GM21515 (cell line): ENCODE measurements around the gene ARHGEF4.
"Not testable (repeated sequence)": the region's sequence is repeated elsewhere in the genome, so short reads cannot be mapped to it uniquely, and the experiment has no call there.

ENCODE experiments used
- ATAC-seq: cut with Tn5 transposase; IDR thresholded peaks from one replicate; pipeline ENCODE4 v1.9.1; 2021; ENCODE audit not compliant: unreplicated experiment

ARHGEF4 gene

DNA sequence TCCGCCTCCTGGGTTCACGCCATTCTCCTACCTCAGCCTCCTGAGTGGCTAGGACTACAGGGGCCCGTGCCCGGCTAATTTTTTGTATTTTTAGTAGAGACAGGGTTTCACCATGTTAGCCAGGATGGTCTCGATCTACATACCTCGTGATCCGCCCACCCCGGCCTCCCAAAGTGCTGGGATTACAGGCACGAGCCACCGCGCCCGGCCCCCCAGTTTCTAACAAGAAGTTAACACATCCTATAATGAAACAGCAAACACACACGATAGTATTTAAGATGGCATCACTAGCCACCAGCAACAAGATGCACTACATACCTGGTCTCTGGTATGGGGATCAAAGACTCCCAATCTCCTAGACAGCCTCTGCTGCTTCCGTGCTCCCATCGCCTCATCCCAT lies 238.9 kb downstream of the ARHGEF4 start:
- not testable (repeated sequence) for ATAC-seq

DNA sequence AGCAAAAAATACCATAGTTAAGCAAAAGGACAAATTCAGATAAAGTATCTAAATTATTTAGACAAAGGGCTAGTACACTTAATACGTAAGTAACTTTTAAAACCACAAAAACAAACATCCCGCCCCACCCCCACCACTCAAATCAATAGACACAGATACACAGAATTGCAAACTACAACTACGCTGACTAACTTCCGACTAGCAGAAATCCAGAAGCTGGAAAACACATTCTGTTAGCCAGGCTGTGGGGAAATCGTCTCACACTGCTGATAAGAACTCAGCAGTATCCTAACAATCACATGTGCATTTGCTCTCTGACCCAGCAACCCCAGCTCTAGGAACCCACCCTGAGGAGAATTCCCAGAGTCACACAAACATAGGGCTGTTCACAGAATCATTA lies 240.0 kb downstream of the ARHGEF4 start:
- ATAC-seq, result no peak

DNA sequence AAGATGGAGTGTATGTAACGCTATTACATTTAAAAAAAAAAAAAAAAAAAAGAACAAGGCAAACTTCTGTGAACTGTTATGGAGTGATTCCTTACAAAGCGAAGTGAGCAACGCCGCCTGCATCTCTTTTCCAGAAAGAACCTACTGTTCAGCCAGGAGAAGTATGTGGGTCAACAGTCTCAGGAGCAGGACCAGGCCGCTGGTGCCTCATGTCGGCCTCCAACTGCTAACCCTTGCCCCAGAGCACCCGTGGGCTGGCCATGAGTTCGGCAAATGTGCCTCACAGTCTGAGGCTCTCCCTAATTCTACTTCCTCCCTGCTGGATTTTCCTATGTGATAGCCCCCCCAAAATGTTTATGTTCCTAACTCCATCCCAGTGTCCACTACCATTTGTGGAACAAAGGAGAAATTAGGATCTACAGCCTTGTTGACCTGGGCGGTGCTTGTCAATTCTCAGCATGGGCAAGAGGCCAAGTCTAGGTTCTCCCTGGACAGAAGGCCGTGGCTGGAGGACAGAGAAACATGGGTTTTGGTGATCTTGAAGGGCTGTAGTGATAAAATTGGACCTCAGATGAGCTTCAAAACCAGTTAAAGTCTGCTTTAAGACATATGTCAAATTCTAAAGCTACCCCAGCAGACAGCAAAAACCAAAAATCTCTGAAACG lies 240.6 kb downstream of the ARHGEF4 start:
- ATAC-seq, result no peak

DNA sequence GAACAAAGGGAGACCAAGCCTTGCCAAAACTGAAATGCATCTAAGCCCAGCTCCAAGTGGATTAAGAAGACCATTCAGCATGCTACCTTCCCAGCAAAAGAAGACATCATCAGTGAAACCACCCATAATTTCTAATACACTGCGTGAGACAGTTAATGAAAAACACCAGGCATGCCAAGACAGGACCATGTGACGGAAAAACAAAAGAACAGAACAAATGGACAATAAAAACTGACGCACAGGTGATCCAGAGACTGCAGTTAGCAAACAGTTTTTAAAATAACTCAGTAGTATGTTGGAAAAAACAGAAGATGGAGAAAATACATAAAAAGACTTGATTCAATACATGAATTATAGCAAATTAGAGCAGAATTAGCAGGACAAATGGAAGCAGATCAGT lies 241.3 kb downstream of the ARHGEF4 start:
- ATAC-seq, result no peak

DNA sequence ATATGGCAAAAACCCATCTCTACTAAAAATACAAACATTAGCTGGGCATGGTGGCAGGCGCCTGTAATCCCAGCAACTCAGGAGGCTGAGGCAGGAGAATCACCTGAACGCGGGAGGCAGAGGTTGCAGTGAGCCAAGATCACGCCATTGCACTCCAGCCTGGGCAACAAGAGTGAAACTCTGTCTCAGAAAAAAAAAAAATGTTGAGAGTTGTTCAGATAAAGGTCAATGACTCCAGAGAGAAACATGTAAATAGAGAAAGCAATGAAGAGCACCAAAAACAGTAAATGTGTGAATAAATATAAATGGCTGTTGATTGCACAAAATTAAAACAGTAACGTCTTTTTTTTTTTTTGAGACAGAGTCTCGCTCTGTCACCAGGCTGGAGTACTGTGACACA lies 243.2 kb downstream of the ARHGEF4 start:
- ATAC-seq, result not testable (repeated sequence)

DNA sequence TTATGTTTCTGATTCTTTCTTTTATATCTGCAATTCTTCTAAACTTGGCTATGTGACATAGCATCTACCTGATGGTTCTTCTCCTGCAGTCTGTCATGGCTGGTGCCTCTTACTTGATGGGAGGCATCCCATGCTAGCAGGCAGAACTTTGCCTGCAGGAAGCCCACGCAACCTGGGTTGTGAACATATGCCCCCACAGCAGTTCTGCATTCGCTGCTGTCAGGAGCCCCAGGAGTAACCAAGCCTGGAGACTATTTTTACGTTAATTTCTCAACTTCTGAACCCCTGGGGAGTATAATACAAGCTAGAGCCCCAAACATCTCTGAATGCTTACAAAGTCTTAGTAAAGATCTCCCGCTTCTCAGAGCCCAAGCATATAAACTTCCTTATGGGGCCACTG lies 244.5 kb downstream of the ARHGEF4 start:
- no peak for ATAC-seq

DNA sequence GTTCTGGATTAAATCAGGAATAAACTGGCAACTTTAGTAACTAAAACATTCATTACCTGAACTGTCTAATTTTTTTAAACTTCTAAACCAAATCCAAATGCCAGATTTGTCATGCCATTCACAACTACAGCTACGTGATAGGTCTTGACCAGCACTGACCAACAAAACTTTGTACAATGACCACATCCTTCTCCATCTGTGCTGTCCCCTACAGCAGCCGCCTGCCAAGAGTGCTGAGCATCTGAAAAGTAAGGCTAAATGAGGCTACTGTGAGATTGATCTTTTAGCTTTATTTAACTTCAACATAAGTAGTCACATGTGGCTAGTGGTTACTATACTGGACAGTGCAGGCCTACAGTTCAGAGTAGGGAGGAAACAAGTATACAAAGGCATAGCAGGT lies 248.9 kb downstream of the ARHGEF4 start:
- no peak for ATAC-seq

DNA sequence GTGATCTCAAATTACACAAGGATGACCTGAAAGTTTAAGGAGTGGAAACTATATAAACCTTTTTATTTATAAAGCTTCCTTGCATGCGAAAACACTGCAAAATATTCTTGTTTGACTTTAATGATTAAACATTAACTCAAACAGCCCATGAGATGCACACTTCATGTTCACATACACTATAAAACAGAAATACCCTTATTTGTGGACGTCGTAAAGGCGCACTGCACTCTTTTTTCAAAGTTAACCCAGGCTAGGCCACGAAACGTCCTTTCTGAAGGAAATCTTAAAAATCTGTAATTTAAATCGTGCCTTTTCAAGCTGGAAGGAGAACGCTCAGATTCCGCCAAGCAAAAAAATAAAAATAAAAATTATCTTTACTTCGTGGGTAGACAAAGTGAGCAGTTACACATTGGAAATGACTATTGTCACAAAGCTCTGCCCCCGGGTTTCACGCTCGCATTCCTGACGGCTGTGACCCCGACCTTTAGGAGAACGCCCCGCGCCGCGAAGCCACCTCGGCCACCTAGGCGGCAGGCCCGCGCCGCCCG lies 255.8 kb downstream of the ARHGEF4 start:
- ATAC-seq, result no peak

DNA sequence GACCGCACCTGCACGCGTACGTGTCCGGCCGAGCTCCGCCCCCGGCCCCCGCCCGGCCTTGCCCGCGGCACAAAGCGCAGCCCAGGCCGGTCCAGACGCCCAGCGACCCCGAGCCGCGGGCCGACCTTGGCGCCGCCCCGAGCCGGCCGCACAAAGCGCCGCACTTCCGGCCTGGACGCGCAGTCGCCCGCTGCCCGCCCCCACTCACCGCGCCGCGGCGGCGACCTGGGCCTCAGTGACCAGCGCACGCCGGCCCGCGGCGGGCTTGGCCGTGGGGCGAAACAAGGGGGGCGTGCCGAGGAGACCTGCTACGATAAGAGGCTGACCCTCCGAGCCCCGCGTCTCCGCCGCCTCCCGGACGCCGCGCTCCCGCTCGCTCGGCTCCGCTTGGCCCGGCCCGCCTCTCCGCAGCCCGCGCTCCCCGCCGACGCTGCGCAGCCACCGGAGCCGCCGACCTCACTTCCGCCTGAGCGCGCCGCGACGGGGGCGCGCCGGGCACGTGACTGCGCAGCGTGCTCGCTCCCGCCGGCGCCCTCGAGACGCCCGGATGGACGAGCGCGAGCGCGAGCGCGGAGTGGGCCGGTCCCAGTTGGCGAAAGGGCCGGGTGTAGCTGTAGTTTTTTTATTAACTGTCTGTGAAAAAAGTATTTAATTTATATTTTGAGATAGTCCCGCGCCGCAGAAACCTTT lies 256.4 kb downstream of the ARHGEF4 start, which contains the start of gene FAM168B:
Gene FAM168B (minus strand): TSS at position 455 of the 690 bp plus-strand sequence. CDS start 10,814 bp downstream, outside the sequence.
- ATAC-seq, result peak; percentile 85

DNA sequence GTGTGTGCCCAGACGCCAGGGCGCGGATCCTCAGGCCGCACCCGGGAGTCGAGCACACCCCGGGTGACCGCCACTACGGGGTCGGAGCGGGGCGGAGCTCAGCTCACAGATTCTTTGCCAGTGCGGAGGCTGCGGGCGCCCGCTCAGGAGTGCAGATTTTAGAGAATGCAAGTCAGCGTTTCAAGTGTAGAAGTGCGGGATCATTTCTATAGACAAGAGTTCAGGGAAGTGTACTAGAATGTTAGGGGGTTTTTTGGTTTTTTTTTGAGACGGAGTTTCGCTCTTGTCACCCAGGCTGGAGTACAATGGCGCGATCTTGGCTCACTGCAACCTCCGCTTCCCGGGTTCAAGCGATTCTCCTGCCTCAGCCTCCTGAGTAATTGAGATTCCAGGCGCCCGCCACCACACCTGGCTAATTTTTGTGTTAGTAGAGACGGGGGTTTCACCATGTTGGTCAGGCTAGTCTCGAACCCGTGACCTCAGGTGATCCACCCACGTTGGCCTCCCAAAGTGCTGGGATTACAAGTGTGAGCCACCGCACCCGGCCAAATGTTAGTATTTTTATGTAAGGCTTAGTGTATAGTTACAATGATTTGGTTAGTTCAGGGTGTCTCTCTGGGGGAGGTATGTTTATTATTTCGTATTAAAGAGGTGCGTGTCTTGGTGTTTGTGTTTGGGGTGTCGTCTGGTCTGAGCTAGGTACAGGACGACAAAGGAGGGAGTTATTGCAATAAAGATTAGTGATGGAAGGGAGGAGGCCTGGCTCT lies 257.2 kb downstream of the ARHGEF4 start:
- ATAC-seq, result peak; percentile 69

DNA sequence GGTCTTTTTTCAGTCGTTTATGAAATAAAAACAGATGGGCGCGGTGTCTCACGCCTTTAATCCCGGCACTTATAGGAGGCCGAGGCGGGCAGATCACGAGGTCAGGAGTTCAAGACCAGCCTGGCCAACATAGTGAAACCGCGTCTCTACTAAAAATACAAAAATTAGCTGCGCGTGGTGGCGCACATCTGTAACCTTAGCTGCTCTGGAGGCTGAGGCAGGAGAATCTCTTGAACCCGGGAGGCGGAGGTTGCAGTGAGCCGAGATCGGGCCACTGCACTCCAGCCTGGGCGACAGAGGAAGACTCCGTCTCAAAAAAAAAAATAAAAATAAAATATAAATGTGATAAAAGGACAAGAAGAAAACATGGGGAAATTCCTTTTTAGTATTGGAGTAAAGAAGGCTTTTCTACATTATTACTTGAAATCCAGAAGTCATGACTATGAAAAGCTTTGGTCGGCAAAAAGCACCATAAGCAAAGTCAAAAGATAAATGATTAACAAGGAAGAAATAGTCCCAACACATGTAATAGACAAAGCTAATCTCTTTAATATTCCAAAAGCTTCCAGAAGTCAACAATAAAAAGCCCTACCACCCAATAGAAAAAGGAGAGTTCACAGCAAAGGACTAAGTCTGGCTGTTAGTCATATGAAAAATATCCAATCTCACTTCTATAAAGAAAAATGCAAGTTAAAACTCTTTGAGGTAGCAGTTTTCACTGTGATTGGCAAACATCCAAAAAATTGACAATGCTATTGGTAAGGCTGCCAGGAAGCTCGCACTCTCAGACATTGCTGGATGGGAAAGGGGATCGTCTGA lies 258.0 kb downstream of the ARHGEF4 start:
- ATAC-seq, result no peak
